ENCODE results near the gene SOCS3. TPM values are rescaled to one million over a fixed set of nuclear protein-coding genes. Genes with fewer than 3 reads are reported as not detected.
A peak's percentile ranks its signal among the peaks of the same experiment; 100 is the strongest.

Gene SOCS3, protein sequence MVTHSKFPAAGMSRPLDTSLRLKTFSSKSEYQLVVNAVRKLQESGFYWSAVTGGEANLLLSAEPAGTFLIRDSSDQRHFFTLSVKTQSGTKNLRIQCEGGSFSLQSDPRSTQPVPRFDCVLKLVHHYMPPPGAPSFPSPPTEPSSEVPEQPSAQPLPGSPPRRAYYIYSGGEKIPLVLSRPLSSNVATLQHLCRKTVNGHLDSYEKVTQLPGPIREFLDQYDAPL
- total RNA-seq: 100 to 1,000 TPM in 4 of 7 donors, 10 to 100 TPM in 3; 21.4 to 164 (median 103) TPM
- polyA plus RNA-seq: 10 to 100 TPM; 10.7 to 22.2 (median 12.2) TPM
- long read RNA-seq, donor 1, transcript SOCS3-201 (2 exons, 2,734 nt): major isoform, 41 of 41 reads
- long read RNA-seq, donor 1, partial matches to known transcripts: 0 of 41 reads
- long read RNA-seq, donor 1, other reads (novel, unspliced or antisense): 0 of 41 reads
- long read RNA-seq, donor 2, transcript SOCS3-201 (2 exons, 2,734 nt): major isoform, 35 of 35 reads
- long read RNA-seq, donor 2, partial matches to known transcripts: 0 of 35 reads
- long read RNA-seq, donor 2, other reads (novel, unspliced or antisense): 0 of 35 reads

DNA sequence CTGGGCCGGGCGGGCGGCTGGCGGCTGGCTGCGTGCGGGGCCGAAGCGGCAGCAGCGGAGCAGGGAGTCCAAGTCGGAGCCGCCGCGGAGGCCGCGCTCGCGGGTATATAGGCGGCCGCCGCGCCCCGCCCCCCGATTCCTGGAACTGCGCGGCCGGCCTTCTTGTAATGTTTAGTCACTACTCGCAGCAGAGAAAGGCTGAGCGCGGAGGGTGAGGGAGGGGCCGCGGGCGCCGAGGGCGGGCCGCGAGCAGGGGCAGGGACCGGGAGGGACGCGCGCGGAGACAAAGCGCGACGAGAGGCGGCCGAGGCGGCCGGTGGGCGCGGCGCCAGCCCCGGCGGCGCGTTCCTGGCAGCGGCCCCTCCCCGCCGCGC lies at the start of gene SOCS3:
Gene SOCS3, minus strand, starts transcription at position 81 of the 374 bp plus-strand sequence. CDS start 982 bp downstream, outside the sequence.
- peak; percentile 99 for DNase-seq
- peaks cover 31 to 70% (median 63%) of the 10 kb centered on the region in 6 donors for H3K4me1 ChIP-seq
- intact Hi-C loops (cut with DNase I; ENCODE audit: low total_unique reads): loop anchor here (5.0 kb wide), 1 partner anchor 57 kb away; no protein-coding TSS in a partner anchor

DNA sequence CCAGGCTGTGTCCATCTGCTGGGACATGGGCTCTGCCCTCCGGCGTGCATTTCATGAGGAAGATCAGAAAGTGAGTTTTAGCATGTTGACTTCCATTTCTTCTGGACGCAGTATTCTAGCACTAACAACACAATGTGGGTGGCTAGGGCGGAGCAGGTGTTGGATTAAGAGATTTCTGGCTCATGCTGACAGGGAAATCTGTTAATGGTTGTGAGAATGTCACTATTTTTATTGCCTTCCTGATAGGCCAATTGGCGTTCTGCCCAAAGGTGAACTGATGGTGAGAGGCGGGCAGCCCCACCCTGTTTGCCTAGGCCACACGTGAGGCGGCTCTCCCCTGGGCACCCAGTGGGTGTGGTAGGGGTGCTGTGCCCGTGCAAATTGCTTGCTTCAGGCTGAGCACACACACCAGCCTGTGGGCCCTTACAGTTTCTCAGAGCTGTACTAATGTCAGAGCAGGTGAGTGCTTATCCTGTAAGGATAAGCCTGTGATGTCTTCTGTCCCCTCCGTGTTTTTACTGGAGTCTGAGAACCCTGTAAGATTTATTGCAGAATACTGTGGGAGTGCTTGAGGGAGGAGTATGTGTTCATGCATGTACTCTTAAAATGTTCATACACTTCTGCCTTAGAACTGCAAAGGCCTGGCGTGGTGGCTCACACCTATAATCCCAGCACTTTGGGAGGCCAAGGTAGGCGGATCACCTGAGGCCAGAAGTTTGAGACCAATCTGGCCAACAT lies 49.5 kb upstream of the SOCS3 start:
- H3K9me3 ChIP-seq: no peaks in the 10 kb centered on the region
- peak overlapping the region in 3 of 8 donors; percentile 34 to 93 (median 53) for H3K27ac ChIP-seq
- peaks cover 0 to 90% (median 37%) of the 10 kb centered on the region in 6 donors for H3K36me3 ChIP-seq
- H3K4me1 ChIP-seq: peaks cover 23 to 80% (median 57%) of the 10 kb centered on the region in 6 donors
- no peak for DNase-seq
- intact Hi-C loops (cut with DNase I; ENCODE audit: low total_unique reads): no loop called here
- 85 to 89% (median 86%) methylated on average over 11 to 12 of the region's 12 CpGs for WGBS, 5 donors
- no peak overlapping the region for H3K4me3 ChIP-seq
- TF ChIP-seq POLR2AphosphoS5 (IDR thresholded peaks at IDR 0.05): peak in 1 of 3 donors; percentile 44
- TF ChIP-seq, protein P1, sequence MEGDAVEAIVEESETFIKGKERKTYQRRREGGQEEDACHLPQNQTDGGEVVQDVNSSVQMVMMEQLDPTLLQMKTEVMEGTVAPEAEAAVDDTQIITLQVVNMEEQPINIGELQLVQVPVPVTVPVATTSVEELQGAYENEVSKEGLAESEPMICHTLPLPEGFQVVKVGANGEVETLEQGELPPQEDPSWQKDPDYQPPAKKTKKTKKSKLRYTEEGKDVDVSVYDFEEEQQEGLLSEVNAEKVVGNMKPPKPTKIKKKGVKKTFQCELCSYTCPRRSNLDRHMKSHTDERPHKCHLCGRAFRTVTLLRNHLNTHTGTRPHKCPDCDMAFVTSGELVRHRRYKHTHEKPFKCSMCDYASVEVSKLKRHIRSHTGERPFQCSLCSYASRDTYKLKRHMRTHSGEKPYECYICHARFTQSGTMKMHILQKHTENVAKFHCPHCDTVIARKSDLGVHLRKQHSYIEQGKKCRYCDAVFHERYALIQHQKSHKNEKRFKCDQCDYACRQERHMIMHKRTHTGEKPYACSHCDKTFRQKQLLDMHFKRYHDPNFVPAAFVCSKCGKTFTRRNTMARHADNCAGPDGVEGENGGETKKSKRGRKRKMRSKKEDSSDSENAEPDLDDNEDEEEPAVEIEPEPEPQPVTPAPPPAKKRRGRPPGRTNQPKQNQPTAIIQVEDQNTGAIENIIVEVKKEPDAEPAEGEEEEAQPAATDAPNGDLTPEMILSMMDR (IDR thresholded peaks at IDR 0.05 in 8 of 11, conservative IDR thresholded peaks at IDR 0.05 in 3 of 11): no peak
- no peaks in the 10 kb centered on the region for H3K27me3 ChIP-seq (replicated peaks in 1 of 7)

More for the DNA sequence above, at the start of gene SOCS3:
- Histone ChIP-seq H3K27ac (peak within 1 kb of the TSS; percentile 85 to 98 (median 96)), H3K27me3 (replicated peaks in 1 of 7) (peaks cover 0 to 27% (median 0%) of the 10 kb centered on the region in 7 donors), H3K9me3 (no peaks in the 10 kb centered on the region), H3K4me3 (peak within 1 kb of the TSS; percentile 58 to 98 (median 89)), H3K36me3 (peaks cover 0 to 35% (median 25%) of the 10 kb centered on the region in 6 donors)
- TF ChIP-seq, protein P1 (IDR thresholded peaks at IDR 0.05 in 8 of 11, conservative IDR thresholded peaks at IDR 0.05 in 3 of 11): no peak
- TF ChIP-seq POLR2AphosphoS5 (IDR thresholded peaks at IDR 0.05) (peak; percentile 93 to 97 (median 93)), POLR2A (IDR thresholded peaks at IDR 0.05) (peak in 2 of 3 donors; percentile 91 to 96)
- 0 to 1% (median 0%) methylated on average over 25 to 59 of the region's 59 CpGs for WGBS, 5 donors

DNA sequence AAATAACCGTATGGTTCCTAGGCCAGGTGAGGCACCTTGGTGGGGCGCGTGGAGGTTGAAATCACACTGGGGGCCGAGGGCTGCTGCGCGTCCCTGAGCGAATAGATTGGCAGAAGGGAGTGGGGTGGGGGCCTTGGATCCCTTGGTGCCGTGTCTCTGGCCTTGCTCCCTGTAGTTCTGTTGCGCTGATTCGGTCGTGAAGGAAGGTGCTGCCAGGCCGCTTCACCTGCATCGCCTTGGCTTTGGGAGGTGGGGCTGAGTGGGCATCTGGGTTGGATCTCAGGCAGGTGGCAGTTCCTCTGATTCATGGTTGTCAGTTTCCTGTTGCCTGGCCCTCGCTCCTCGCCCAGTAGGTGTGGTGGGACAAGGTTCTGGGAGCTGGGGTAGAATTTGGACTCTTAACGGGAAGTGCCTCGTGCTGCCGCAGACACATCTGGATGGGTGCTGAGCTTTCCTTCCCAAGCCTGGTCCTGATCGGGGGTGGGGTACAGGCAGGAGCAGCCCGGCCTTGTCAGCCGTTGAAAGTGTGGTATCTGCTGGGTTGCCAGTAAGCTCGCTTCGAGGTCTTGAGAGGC lies 48.7 kb upstream of the SOCS3 start:
- intact Hi-C loops (cut with DNase I; ENCODE audit: low total_unique reads): no loop called here
- peaks cover 15 to 72% (median 49%) of the 10 kb centered on the region in 6 donors for H3K4me1 ChIP-seq
- 86 to 93% (median 90%) methylated on average over 23 of the region's 23 CpGs for WGBS, 5 donors
- no peaks in the 10 kb centered on the region for H3K27me3 ChIP-seq (replicated peaks in 1 of 7)
- H3K4me3 ChIP-seq: no peak overlapping the region
- TF ChIP-seq POLR2AphosphoS5 (IDR thresholded peaks at IDR 0.05) (peak in 1 of 3 donors; percentile 59), POLR2A (IDR thresholded peaks at IDR 0.05) (no peak)
- TF ChIP-seq, protein P1 (IDR thresholded peaks at IDR 0.05 in 8 of 11, conservative IDR thresholded peaks at IDR 0.05 in 3 of 11): no peak
- no peak for DNase-seq
- no peaks in the 10 kb centered on the region for H3K9me3 ChIP-seq
- H3K36me3 ChIP-seq: peaks cover 0 to 90% (median 45%) of the 10 kb centered on the region in 6 donors
- H3K27ac ChIP-seq: peak overlapping the region in 3 of 8 donors; percentile 34 to 93 (median 53)
